HG03108 (cell line): ENCODE data around the gene KPNA6.
"Not testable (repeated sequence)": the region's sequence is repeated elsewhere in the genome, so short reads cannot be mapped to it uniquely, and the experiment has no call there.

Experiments used
- ATAC-seq: cut with Tn5 transposase; IDR thresholded peaks from one replicate; pipeline ENCODE4 v1.9.1; 2021; ENCODE audit warnings: moderate library complexity; ENCODE audit not compliant: unreplicated experiment

The KPNA6 gene

DNA sequence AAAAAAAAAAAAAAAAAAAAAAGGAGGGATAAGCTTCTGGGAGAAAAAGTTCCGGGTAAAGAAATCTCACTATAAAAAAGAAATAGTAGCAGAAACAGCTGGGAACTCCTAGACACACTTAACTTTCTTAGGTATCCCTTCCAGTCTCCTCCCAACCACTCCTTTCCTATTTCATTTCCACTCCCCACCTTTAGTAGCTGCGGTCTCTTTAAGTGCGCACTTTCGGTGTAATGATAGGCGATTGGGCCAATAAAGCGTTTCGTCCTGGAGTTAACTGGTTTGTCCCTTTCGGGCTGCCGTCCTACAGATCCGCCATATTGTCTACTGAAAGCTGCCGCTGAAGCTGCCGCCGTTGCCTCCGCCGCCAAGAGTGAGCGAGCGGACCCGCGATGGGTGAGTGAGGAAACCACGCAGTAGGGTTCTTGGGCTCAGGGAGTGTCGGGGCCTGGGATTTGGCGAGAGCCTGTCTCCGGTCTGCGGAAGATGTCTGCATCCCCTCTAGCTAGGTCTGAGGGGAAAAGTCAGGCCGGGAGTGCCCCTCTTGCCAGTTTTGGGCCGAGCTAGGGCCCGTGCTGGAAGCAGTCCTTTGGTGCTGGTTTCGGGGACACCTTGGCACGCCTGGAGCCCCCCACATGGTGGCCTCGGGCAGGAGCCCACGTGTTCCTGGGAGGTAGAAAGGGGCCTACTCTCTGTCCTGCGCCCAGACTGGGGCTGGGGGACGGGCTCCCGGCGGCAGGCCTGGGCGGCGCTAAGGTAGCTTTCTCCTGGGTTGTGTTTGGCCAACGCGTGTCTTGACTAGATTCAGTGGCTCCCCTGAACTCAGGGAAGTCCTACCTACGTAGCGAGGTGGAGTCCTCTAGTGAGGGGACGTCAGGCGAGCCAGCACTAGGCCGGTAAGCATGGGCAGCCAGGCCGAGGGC lies at the start of gene KPNA6:
Gene KPNA6, plus strand, starts transcription at position 315 of the 920 bp plus-strand sequence. Its CDS starts 75 bp downstream, at position 390.
- ATAC-seq: peak; percentile 65

DNA sequence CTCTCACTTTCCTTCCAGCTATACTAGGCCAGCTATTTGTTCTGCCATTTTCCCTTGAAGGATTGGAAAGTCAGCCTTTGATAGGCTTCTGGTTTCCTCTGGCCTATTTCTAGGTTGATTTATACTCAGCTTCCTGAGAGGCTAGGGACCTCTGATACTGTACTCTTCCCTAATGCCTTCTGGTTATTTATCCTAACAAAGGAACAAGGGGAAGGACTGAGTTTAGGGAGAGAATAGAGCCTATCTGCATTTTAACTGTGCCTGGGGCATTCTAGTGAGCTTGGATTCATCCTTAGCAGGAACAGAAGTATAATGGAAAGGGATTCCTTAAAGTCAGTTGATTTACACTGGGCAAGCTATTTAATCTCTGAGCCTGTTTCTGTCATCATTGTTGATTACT lies 46.9 kb upstream of the KPNA6 start:
- ATAC-seq: no peak

DNA sequence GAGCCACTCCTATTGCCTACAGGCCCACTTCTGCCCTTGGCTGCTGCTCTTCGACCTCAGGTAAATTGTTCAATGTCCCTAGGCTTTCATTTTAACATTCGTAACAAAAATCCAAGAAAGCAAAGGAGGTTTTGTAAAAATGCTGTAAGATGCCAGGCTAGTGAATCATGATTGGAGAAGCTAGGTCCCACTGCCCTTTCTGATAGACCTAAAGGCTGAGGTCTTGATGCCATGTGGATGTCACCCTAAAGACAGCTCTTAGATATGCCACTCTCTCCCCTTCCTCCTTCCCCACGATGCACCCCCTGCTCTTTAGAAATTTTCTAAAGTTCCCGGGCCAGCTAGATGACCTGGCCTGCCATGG lies 45.0 kb upstream of the KPNA6 start:
- ATAC-seq: no peak

- no peak for ATAC-seq
These were observed 44.6 kb upstream of the KPNA6 start for GRCh38 chr1:32063261-32063681.

GRCh38 chr1:32065613-32066488 lies 42.0 kb upstream of the KPNA6 start:
- not testable (repeated sequence) for ATAC-seq

DNA sequence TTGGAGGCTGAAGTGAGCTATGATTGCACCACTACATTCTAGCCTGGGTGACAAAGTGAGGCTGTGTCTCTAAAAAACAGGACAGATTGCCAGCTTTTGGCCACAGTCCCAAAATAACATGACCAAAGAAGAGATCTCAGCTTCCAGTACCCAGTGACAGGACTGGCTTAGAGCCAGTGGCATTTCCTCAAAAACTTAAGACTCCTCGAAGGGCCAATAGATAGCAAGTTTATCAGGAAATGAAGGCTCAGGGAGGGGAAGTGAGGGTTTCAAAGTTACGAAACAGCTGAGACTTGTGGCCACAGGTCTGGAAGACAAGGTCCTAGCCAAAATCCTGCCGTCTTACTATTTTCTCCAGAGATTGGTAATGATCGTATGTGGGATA lies 41.4 kb upstream of the KPNA6 start:
- no peak for ATAC-seq

GRCh38 chr1:32068957-32069588 lies 38.8 kb upstream of the KPNA6 start:
- no peak for ATAC-seq

GRCh38 chr1:32071758-32072621 lies 35.9 kb upstream of the KPNA6 start:
- no peak for ATAC-seq

GRCh38 chr1:32072622-32073298 lies 35.1 kb upstream of the KPNA6 start, which contains the start of gene TMEM39B:
Gene TMEM39B (plus strand): TSS chr1:32072939. CDS start chr1:32073048, 109 bp downstream.
- peak; percentile 84 for ATAC-seq

GRCh38 chr1:32073299-32074229 lies 34.3 kb upstream of the KPNA6 start:
- no peak for ATAC-seq

- no peak for ATAC-seq
These were observed 33.0 kb upstream of the KPNA6 start for GRCh38 chr1:32074841-32075240.

GRCh38 chr1:32077451-32077850 lies 30.4 kb upstream of the KPNA6 start:
- ATAC-seq: no peak

GRCh38 chr1:32082022-32082421 lies 25.8 kb upstream of the KPNA6 start:
- no peak for ATAC-seq

GRCh38 chr1:32086381-32086780 lies 21.5 kb upstream of the KPNA6 start:
- ATAC-seq: not testable (repeated sequence)

DNA sequence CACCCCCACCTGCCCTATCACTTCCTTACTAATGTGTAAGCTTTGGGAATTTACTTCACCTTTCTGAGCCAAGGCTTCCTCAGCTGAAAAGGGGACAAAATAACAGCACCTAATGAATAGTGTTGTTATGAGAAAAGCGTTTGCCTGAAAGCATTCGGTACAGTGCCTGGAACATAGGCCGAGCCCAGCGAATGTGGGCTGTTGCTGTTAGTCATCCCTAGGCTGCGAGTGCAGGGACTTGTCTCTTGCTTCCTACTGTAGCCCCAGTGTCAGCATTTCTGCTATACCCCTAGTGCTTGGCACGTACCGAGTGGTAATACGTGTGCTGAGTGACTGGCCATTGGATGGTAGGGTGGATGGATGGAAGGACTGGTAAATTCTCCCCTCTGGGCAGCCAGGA lies 16.7 kb upstream of the KPNA6 start:
- ATAC-seq: no peak

GRCh38 chr1:32091591-32091990 lies 16.3 kb upstream of the KPNA6 start:
- ATAC-seq: no peak

GRCh38 chr1:32094746-32095521 lies 12.9 kb upstream of the KPNA6 start:
- ATAC-seq: no peak

GRCh38 chr1:32099426-32099825 lies 8.4 kb upstream of the KPNA6 start:
- ATAC-seq: no peak
